SK-N-SH (cell line): Measurements from ENCODE around the gene DCUN1D5. TPM values are rescaled to one million over a fixed set of nuclear protein-coding genes. Genes with fewer than 3 reads are reported as not detected.

Experiments used
- CTCF ChIA-PET: fragments of 300-600, 350-600 bp; formaldehyde crosslinking; extraction: SDS; loops from one replicate; lab custom pipeline; 2021; lab: Yijun Ruan, JAX
- POLR2A ChIA-PET: fragments of 350-600 bp; sonication (Branson Sonifier 250); formaldehyde crosslinking; extraction: SDS; loops from one replicate; lab custom pipeline; 2020; ENCODE audit warnings: antibody characterized with exemption, inconsistent platforms; lab: Yijun Ruan, JAX
- DNase-seq: peaks from one replicate; pipeline ENCODE4 v3.0.0; 2012
- H2AFZ ChIP-seq: fragments of 200-600 bp; sonication (generic); 2 replicates; pipeline ENCODE4 v1.8.1; 2016; ENCODE audit warnings: antibody characterized with exemption, mild to moderate bottlenecking, low read depth
- H3F3A ChIP-seq: fragments of 200-600 bp; sonication (generic); replicated peaks from 2 replicates; pipeline ENCODE3; 2016; ENCODE audit warnings: antibody characterized with exemption, mild to moderate bottlenecking; ENCODE audit not compliant: insufficient read depth
- H3K27ac ChIP-seq, 2 experiments: fragments of 200-500 bp in 1 of 2; fragments of 200-600 bp in 1 of 2; sonication (Bioruptor generic) in 1 of 2; sonication (generic), shearing (Covaris generic) in 1 of 2; 2 replicates each; pipeline versions ENCODE4 v1.5.1 to v1.6.1; 2014 to 2016; ENCODE audit warnings: low read depth in 2 of 2, inconsistent platforms in 1 of 2, low read length in 1 of 2, mild to moderate bottlenecking in 1 of 2, mixed read lengths in 1 of 2
- H3K27me3 ChIP-seq: fragments of 200-600 bp; sonication (generic), shearing (Covaris generic); 2 replicates; pipeline ENCODE4 v1.6.1; 2016; ENCODE audit warnings: mixed run types; ENCODE audit not compliant: insufficient read depth
- H3K36me3 ChIP-seq, 2 experiments: fragments of 200-500 bp in 1 of 2; fragments of 200-600 bp in 1 of 2; sonication (Bioruptor generic) in 1 of 2; sonication (generic) in 1 of 2; replicated peaks in 1 of 2; 2 replicates each; pipeline versions ENCODE3 to v1.5.1; 2014 to 2016; ENCODE audit warnings: low read length in 1 of 2, mild to moderate bottlenecking in 1 of 2; ENCODE audit not compliant: insufficient read depth in 2 of 2, control insufficient read depth in 1 of 2
- H3K4me1 ChIP-seq, 2 experiments: fragments of 200-500 bp in 1 of 2; fragments of 200-600 bp in 1 of 2; sonication (Bioruptor generic) in 1 of 2; sonication (generic), shearing (Covaris generic) in 1 of 2; 2 replicates each; pipeline versions ENCODE4 v1.5.1 to v1.6.1; 2014 to 2016; ENCODE audit warnings: low read depth in 1 of 2, low read length in 1 of 2, mixed run types in 1 of 2; ENCODE audit not compliant: insufficient read depth in 2 of 2, control insufficient read depth in 1 of 2
- H3K4me2 ChIP-seq: fragments of 200-600 bp; sonication (generic), shearing (Covaris generic); 2 replicates; pipeline ENCODE4 v1.6.1; 2017; ENCODE audit warnings: mixed run types
- H3K4me3 ChIP-seq, 2 experiments: fragments of 200-500 bp in 1 of 2; fragments of 200-600 bp in 1 of 2; sonication (Bioruptor generic) in 1 of 2; sonication (generic), shearing (Covaris generic) in 1 of 2; 2 replicates each; pipeline versions ENCODE4 v1.5.1 to v1.8.1; 2014 to 2016; ENCODE audit warnings: low read depth in 2 of 2, inconsistent platforms in 1 of 2, low read length in 1 of 2, mild to moderate bottlenecking in 1 of 2, mixed read lengths in 1 of 2, moderate library complexity in 1 of 2
- H3K79me2 ChIP-seq: fragments of 200-600 bp; sonication (generic); 2 replicates; pipeline ENCODE4 v1.8.1; 2017; ENCODE audit warnings: mild to moderate bottlenecking; ENCODE audit not compliant: insufficient read depth
- H3K9ac ChIP-seq: fragments of 200-600 bp; sonication (generic); 2 replicates; pipeline ENCODE4 v1.6.1; 2017; ENCODE audit warnings: mixed run types
- H3K9me2 ChIP-seq: fragments of 200-600 bp; sonication (generic); 2 replicates; pipeline ENCODE4 v1.6.1; 2017; ENCODE audit warnings: mixed run types
- H3K9me3 ChIP-seq: fragments of 200-600 bp; sonication (generic); 2 replicates; pipeline ENCODE4 v1.6.1; 2017; ENCODE audit warnings: mixed run types, mild to moderate bottlenecking, moderate library complexity
- H4K20me1 ChIP-seq: fragments of 200-600 bp; sonication (generic); 2 replicates; pipeline ENCODE4 v1.6.1; 2017; ENCODE audit warnings: mild to moderate bottlenecking, mixed run types; ENCODE audit not compliant: insufficient read depth
- CHD2 ChIP-seq: fragments of 150-350 bp; IDR thresholded peaks from 2 replicates; pipeline ENCODE4 v1.6.1; 2018; ENCODE audit warnings: low read length; ENCODE audit not compliant: partially characterized antibody
- EZH2phosphoT487 ChIP-seq: fragments of 200-600 bp; sonication (generic); IDR thresholded peaks from 2 replicates; pipeline ENCODE4 v1.6.1; 2017; ENCODE audit warnings: low read depth, mixed run types, mild to moderate bottlenecking, antibody characterized with exemption, moderate library complexity, borderline replicate concordance
- FOSL2 ChIP-seq: IDR thresholded peaks from 2 replicates; pipeline ENCODE4 v1.4.0; 2012; ENCODE audit warnings: low read depth, mild to moderate bottlenecking, moderate library complexity, borderline replicate concordance
- FOXM1 ChIP-seq: IDR thresholded peaks from 2 replicates; pipeline ENCODE4 v1.4.0; 2012; ENCODE audit warnings: low read depth, mild to moderate bottlenecking
- JUND ChIP-seq: IDR thresholded peaks from 2 replicates; pipeline ENCODE4 v1.4.0; 2012
- MEF2A ChIP-seq: IDR thresholded peaks from 2 replicates; pipeline ENCODE4 v1.4.0; 2012; ENCODE audit warnings: low read depth, borderline replicate concordance
- MXI1 ChIP-seq: IDR thresholded peaks from 2 replicates; pipeline ENCODE4 v1.6.1; 2012; ENCODE audit warnings: mild to moderate bottlenecking, low read depth, low read length, improper control_type of control experiment
- NRF1 ChIP-seq: IDR thresholded peaks from 2 replicates; pipeline ENCODE4 v1.6.1; 2012; ENCODE audit warnings: low read depth, mild to moderate bottlenecking, low read length
- POLR2AphosphoS5 ChIP-seq: IDR thresholded peaks from 2 replicates; pipeline ENCODE4 v1.6.1; 2012; ENCODE audit warnings: low read depth, low read length
- RCOR1 ChIP-seq: fragments of 150-350 bp; IDR thresholded peaks from 2 replicates; pipeline ENCODE4 v1.6.1; 2017; ENCODE audit warnings: antibody characterized with exemption, low read length
- RFX5 ChIP-seq: IDR thresholded peaks from 2 replicates; pipeline ENCODE4 v1.6.1; 2012; ENCODE audit warnings: mild to moderate bottlenecking, improper control_type of control experiment, low read length
- RXRA ChIP-seq: IDR thresholded peaks from 2 replicates; pipeline ENCODE4 v1.4.0; 2012; ENCODE audit warnings: low read depth, mild to moderate bottlenecking, borderline replicate concordance
- TAF1 ChIP-seq: IDR thresholded peaks from 2 replicates; pipeline ENCODE4 v1.6.1; 2012; ENCODE audit warnings: low read depth, mild to moderate bottlenecking, low read length, moderate library complexity, borderline replicate concordance
- TEAD4 ChIP-seq: IDR thresholded peaks from 2 replicates; pipeline ENCODE4 v1.4.0; 2012; ENCODE audit warnings: mild to moderate bottlenecking, borderline replicate concordance; ENCODE audit not compliant: insufficient read depth
- WGBS: methylation state at CpG from one replicate; pipeline ENCODE4 v1.1.6; 2017; ENCODE audit warnings: low lambda C conversion rate; 5-methylcytosine and 5-hydroxymethylcytosine counted together
- polyA plus RNA-seq, 3 experiments: library from polyadenylated mRNA; depleted of rRNA; stranded (reverse); fragments of >200 nt; gene quantifications; 2 replicates each; pipeline ENCODE4 v1.2.3, GENCODE V29; 2012
- TF ChIP-seq, protein P1 (sequence below): IDR thresholded peaks from 2 replicates; pipeline ENCODE4 v1.6.1; 2012; ENCODE audit warnings: mild to moderate bottlenecking, low read depth, low read length, moderate library complexity
- TF ChIP-seq, protein P2 (sequence below): IDR thresholded peaks from 2 replicates; pipeline ENCODE4 v1.4.0; 2012; ENCODE audit warnings: low read depth
- TF ChIP-seq, protein P3 (sequence below): IDR thresholded peaks from 2 replicates; pipeline ENCODE4 v1.4.0; 2012; ENCODE audit warnings: low read depth, borderline replicate concordance
- TF ChIP-seq, protein P4 (sequence below): IDR thresholded peaks from 2 replicates; pipeline ENCODE4 v1.4.0; 2012; ENCODE audit warnings: low read depth, borderline replicate concordance

Gene DCUN1D5
- polyA plus RNA-seq, 1 of the 3 experiments (the other 2 are of a cell fraction), result 33.1 TPM

DNA sequence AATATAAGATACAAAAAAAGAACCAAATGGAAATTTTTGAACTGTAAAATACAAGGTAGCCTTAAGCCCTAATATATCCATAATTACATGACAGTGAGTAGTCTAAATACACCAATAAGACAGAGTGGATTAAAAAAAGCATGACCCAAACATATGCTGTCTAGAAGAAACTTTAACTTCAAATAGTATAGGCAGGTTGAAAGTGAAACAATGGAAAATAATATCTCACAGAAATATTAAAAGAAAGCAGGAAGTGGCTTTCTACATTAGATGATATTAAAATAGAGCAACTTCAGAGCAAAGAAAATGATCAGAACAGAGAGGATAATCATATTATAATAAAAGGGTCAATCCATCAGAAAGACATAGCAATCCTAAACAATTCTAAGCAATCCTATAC is 21.8 kb downstream of the DCUN1D5 start (continued):
- TF ChIP-seq, protein P1, sequence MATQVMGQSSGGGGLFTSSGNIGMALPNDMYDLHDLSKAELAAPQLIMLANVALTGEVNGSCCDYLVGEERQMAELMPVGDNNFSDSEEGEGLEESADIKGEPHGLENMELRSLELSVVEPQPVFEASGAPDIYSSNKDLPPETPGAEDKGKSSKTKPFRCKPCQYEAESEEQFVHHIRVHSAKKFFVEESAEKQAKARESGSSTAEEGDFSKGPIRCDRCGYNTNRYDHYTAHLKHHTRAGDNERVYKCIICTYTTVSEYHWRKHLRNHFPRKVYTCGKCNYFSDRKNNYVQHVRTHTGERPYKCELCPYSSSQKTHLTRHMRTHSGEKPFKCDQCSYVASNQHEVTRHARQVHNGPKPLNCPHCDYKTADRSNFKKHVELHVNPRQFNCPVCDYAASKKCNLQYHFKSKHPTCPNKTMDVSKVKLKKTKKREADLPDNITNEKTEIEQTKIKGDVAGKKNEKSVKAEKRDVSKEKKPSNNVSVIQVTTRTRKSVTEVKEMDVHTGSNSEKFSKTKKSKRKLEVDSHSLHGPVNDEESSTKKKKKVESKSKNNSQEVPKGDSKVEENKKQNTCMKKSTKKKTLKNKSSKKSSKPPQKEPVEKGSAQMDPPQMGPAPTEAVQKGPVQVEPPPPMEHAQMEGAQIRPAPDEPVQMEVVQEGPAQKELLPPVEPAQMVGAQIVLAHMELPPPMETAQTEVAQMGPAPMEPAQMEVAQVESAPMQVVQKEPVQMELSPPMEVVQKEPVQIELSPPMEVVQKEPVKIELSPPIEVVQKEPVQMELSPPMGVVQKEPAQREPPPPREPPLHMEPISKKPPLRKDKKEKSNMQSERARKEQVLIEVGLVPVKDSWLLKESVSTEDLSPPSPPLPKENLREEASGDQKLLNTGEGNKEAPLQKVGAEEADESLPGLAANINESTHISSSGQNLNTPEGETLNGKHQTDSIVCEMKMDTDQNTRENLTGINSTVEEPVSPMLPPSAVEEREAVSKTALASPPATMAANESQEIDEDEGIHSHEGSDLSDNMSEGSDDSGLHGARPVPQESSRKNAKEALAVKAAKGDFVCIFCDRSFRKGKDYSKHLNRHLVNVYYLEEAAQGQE, result no peak
- TF ChIP-seq NRF1 (no peak), POLR2AphosphoS5 (no peak), JUND (no peak), TAF1 (no peak), FOSL2 (no peak), FOXM1 (no peak), MXI1 (no peak), RFX5 (no peak), MEF2A (no peak)
- TF ChIP-seq, protein P2, sequence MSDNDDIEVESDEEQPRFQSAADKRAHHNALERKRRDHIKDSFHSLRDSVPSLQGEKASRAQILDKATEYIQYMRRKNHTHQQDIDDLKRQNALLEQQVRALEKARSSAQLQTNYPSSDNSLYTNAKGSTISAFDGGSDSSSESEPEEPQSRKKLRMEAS, result no peak

DNA sequence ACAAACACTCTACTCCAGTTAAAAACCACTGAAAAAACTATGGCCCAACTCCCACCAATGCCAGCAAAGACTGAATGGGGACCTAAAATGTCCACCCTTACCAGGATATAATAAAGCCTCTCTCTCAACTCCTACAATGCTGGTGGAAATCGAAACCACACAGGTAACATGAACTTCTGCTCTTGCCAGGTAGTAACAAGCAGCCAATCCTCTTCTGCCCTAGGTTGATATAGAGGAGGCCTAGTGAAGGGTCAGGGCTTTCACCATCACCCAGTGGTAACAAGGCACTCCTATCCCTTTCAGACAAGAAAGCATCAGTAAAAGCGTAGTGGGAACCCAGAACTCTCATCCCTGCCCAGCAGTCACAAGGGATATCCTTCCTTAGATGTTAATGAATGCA is 22.6 kb downstream of the DCUN1D5 start:
- H3K27me3 ChIP-seq, result no peaks in the 10 kb centered on the region
- no peak for TF ChIP-seq RCOR1
- TF ChIP-seq JUND, result no peak
- TF ChIP-seq RXRA, result no peak
- TF ChIP-seq, protein P1, result no peak
- TF ChIP-seq NRF1, result no peak
- no peak for TF ChIP-seq TAF1
- TF ChIP-seq MEF2A, result no peak
- TF ChIP-seq RFX5, result no peak
- no peak for TF ChIP-seq EZH2phosphoT487
- TF ChIP-seq MXI1, result no peak
- no peak for TF ChIP-seq TEAD4
- TF ChIP-seq, protein P2, result no peak
- TF ChIP-seq, protein P3, sequence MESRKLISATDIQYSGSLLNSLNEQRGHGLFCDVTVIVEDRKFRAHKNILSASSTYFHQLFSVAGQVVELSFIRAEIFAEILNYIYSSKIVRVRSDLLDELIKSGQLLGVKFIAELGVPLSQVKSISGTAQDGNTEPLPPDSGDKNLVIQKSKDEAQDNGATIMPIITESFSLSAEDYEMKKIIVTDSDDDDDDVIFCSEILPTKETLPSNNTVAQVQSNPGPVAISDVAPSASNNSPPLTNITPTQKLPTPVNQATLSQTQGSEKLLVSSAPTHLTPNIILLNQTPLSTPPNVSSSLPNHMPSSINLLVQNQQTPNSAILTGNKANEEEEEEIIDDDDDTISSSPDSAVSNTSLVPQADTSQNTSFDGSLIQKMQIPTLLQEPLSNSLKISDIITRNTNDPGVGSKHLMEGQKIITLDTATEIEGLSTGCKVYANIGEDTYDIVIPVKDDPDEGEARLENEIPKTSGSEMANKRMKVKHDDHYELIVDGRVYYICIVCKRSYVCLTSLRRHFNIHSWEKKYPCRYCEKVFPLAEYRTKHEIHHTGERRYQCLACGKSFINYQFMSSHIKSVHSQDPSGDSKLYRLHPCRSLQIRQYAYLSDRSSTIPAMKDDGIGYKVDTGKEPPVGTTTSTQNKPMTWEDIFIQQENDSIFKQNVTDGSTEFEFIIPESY, result no peak
- TF ChIP-seq, protein P4, sequence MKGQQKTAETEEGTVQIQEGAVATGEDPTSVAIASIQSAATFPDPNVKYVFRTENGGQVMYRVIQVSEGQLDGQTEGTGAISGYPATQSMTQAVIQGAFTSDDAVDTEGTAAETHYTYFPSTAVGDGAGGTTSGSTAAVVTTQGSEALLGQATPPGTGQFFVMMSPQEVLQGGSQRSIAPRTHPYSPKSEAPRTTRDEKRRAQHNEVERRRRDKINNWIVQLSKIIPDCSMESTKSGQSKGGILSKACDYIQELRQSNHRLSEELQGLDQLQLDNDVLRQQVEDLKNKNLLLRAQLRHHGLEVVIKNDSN, result no peak
- TF ChIP-seq CHD2, result no peak
- TF ChIP-seq FOXM1, result no peak
- TF ChIP-seq, all 33 proteins: peak for 0
- Histone ChIP-seq H3K27ac (no peak overlapping the region), H2AFZ (no peak overlapping the region), H3K9me2 (no peaks in the 10 kb centered on the region), H3K79me2 (peaks cover 62% of the 10 kb centered on the region), H3K36me3 (peaks cover 62 to 65% of the 10 kb centered on the region in 2 experiments), H3F3A (peaks cover 6% of the 10 kb centered on the region), H4K20me1 (no peaks in the 10 kb centered on the region), H3K4me3 (no peak overlapping the region), H3K4me1 (no peaks in the 10 kb centered on the region; a peak in 1 of 4 replicates), H3K9ac (no peak overlapping the region), H3K4me2 (no peak overlapping the region), H3K9me3 (no peaks in the 10 kb centered on the region)
- WGBS, result 100% methylated on average over 2 of the region's 2 CpGs
- POLR2A ChIA-PET, result no interaction called here
- no peak for DNase-seq
- CTCF ChIA-PET, result no interaction called here
